Spleen (tissue), 7 donors: ENCODE results near the gene PDK2.

ENCODE experiments used
- POLR2A ChIP-seq, 3 donors: fragments of 450-650 bp; IDR thresholded peaks; one replicate each; pipeline ENCODE4 v1.5.1; 2017; ENCODE audit warnings: antibody characterized with exemption in 3 of 3, mild to moderate bottlenecking in 1 of 3
- TF ChIP-seq, protein P1 (sequence below), 11 experiments: fragments of 200-600 bp in 7 of 11; fragments of 450-650 bp in 4 of 11; sonication (generic) in 4 of 11; IDR thresholded peaks in 8 of 11; conservative IDR thresholded peaks in 3 of 11; 1 replicate in 7 of 11; 2 replicates in 4 of 11; pipeline versions ENCODE4 v1.4.0 to v1.8.0; 2016 to 2021; ENCODE audit warnings: antibody characterized with exemption in 11 of 11, inconsistent platforms in 4 of 11, mild to moderate bottlenecking in 1 of 11
- donor health status: DM: no; HTN: no; CAD: no; lungs with moderate emphysema.
- donor health status: DM: no; HTN: no; CAD: no.
- donor health status: DM: no; HTN: no; CAD: no.

- TF ChIP-seq, protein P1, sequence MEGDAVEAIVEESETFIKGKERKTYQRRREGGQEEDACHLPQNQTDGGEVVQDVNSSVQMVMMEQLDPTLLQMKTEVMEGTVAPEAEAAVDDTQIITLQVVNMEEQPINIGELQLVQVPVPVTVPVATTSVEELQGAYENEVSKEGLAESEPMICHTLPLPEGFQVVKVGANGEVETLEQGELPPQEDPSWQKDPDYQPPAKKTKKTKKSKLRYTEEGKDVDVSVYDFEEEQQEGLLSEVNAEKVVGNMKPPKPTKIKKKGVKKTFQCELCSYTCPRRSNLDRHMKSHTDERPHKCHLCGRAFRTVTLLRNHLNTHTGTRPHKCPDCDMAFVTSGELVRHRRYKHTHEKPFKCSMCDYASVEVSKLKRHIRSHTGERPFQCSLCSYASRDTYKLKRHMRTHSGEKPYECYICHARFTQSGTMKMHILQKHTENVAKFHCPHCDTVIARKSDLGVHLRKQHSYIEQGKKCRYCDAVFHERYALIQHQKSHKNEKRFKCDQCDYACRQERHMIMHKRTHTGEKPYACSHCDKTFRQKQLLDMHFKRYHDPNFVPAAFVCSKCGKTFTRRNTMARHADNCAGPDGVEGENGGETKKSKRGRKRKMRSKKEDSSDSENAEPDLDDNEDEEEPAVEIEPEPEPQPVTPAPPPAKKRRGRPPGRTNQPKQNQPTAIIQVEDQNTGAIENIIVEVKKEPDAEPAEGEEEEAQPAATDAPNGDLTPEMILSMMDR (IDR thresholded peaks at IDR 0.05 in 8 of 11, conservative IDR thresholded peaks at IDR 0.05 in 3 of 11): no peak
- TF ChIP-seq POLR2A (IDR thresholded peaks at IDR 0.05): no peak
Measured at GRCh38 chr17:50122945-50123344, 27.8 kb downstream of the PDK2 start.
